Liver (tissue), 9 donors: ENCODE results near the gene TLCD4. TPM values are rescaled to one million over a fixed set of nuclear protein-coding genes. Genes with fewer than 3 reads are reported as not detected.

Source experiments
- DNase-seq: peaks from one replicate; pipeline ENCODE4 v3.0.0-alpha.2; 2017; ENCODE audit warnings: low spot score
- H3K27ac ChIP-seq, 2 donors: one replicate each; pipeline ENCODE4 v1.7.0; 2013; ENCODE audit warnings: inconsistent platforms in 2 of 2, low read length in 2 of 2, control low read depth in 1 of 2, low read depth in 1 of 2, mild to moderate bottlenecking in 1 of 2
- H3K27me3 ChIP-seq, 4 donors: one replicate each; pipeline versions ENCODE4 v1.6.1 to v1.7.0; 2013; ENCODE audit warnings: low read length in 3 of 4, inconsistent platforms in 1 of 4, mild to moderate bottlenecking in 1 of 4, moderate library complexity in 1 of 4; ENCODE audit not compliant: control insufficient read depth in 4 of 4, insufficient read depth in 4 of 4
- H3K36me3 ChIP-seq, 4 donors: one replicate each; pipeline versions ENCODE4 v1.6.1 to v1.7.0; 2013; ENCODE audit warnings: low read length in 3 of 4, mild to moderate bottlenecking in 3 of 4, low read depth in 1 of 4, moderate library complexity in 1 of 4; ENCODE audit not compliant: control insufficient read depth in 4 of 4, insufficient read depth in 3 of 4
- H3K4me1 ChIP-seq, 4 donors: one replicate each; pipeline versions ENCODE4 v1.6.1 to v1.7.0; 2013; ENCODE audit warnings: low read length in 3 of 4, mild to moderate bottlenecking in 3 of 4, moderate library complexity in 1 of 4; ENCODE audit not compliant: control insufficient read depth in 4 of 4, insufficient read depth in 4 of 4
- H3K4me3 ChIP-seq, 3 donors: one replicate each; pipeline versions ENCODE4 v1.6.1 to v1.7.0; 2013; ENCODE audit warnings: low read length in 3 of 3, control low read depth in 1 of 3, low read depth in 1 of 3, mild to moderate bottlenecking in 1 of 3
- H3K9ac ChIP-seq, 2 donors: one replicate each; pipeline ENCODE4 v1.7.0; 2013; ENCODE audit warnings: low read length in 2 of 2, mild to moderate bottlenecking in 2 of 2, moderate library complexity in 2 of 2, control low read depth in 1 of 2, low read depth in 1 of 2
- H3K9me3 ChIP-seq, 4 donors: one replicate each; pipeline versions ENCODE4 v1.6.1 to v1.7.0; 2013; ENCODE audit warnings: low read length in 3 of 4; ENCODE audit not compliant: control insufficient read depth in 4 of 4
- ATF3 ChIP-seq: IDR thresholded peaks from 2 replicates; pipeline ENCODE4 v1.6.1; 2016; ENCODE audit warnings: antibody characterized with exemption
- EGR1 ChIP-seq, 2 donors: IDR thresholded peaks; 2 replicates each; pipeline ENCODE4 v1.6.1; 2016 to 2018; ENCODE audit warnings: antibody characterized with exemption in 2 of 2, low read depth in 2 of 2
- FOXA1 ChIP-seq: IDR thresholded peaks from 2 replicates; pipeline ENCODE4 v1.6.1; 2016; ENCODE audit warnings: antibody characterized with exemption
- HNF4G ChIP-seq: IDR thresholded peaks from 2 replicates; pipeline ENCODE4 v1.6.1; 2016; ENCODE audit warnings: antibody characterized with exemption
- MAX ChIP-seq: IDR thresholded peaks from 2 replicates; pipeline ENCODE4 v1.6.1; 2016; ENCODE audit warnings: antibody characterized with exemption
- RAD21 ChIP-seq, 2 donors: IDR thresholded peaks; 2 replicates each; pipeline ENCODE4 v1.6.1; 2016; ENCODE audit warnings: antibody characterized with exemption in 2 of 2, mild to moderate bottlenecking in 2 of 2
- REST ChIP-seq: IDR thresholded peaks from 2 replicates; pipeline ENCODE4 v1.6.1; 2016; ENCODE audit warnings: antibody characterized with exemption, mild to moderate bottlenecking
- RXRA ChIP-seq, 2 donors: IDR thresholded peaks; 2 replicates each; pipeline ENCODE4 v1.6.1; 2017 to 2018; ENCODE audit warnings: antibody characterized with exemption in 2 of 2, mild to moderate bottlenecking in 1 of 2
- SP1 ChIP-seq: IDR thresholded peaks from 2 replicates; pipeline ENCODE4 v1.6.1; 2018; ENCODE audit warnings: antibody characterized with exemption, mild to moderate bottlenecking
- TAF1 ChIP-seq: conservative IDR thresholded peaks from 2 replicates; pipeline ENCODE4 v1.6.1; 2016; ENCODE audit warnings: antibody characterized with exemption, mild to moderate bottlenecking
- YY1 ChIP-seq: IDR thresholded peaks from 2 replicates; pipeline ENCODE4 v1.6.1; 2016; ENCODE audit warnings: antibody characterized with exemption, mild to moderate bottlenecking
- ZBTB33 ChIP-seq: IDR thresholded peaks from 2 replicates; pipeline ENCODE4 v1.6.1; 2016; ENCODE audit warnings: antibody characterized with exemption
- WGBS: extraction: QIAGEN DNeasy Blood & Tissue Kit; methylation state at CpG from one replicate; pipeline ENCODE4 v1.1.7; 2013; 5-methylcytosine and 5-hydroxymethylcytosine counted together
- polyA plus RNA-seq, 2 donors: library from polyadenylated mRNA; stranded (reverse) in 1 of 2; unstranded in 1 of 2; fragments of 200-250 nt in 1 of 2; fragments of >200 nt in 1 of 2; fragmentation: Nextera tagmentation in 1 of 2; extraction: Ambion mirVana in 1 of 2; gene quantifications; one replicate each; pipeline versions ENCODE4 v1.2.1 to v1.2.3, GENCODE V29; 2013 to 2015
- total RNA-seq, 2 donors: library from RNA; depleted of rRNA; stranded (reverse); fragments of >200 nt; gene quantifications; one replicate each; pipeline ENCODE4 v1.2.3, GENCODE V29; 2014
- TF ChIP-seq, protein P1 (sequence below): fragments of 150-350 bp; IDR thresholded peaks from 2 replicates; pipeline ENCODE4 v1.5.1; 2017; ENCODE audit warnings: improper control_type of control experiment, low read depth, low read length; ENCODE audit not compliant: missing input control
- donor health status: healthy.
- donor health status: healthy.
- donor health status: healthy.
- donor health status: healthy.
- donor health status: healthy.

TLCD4 gene
- total and polyA plus RNA-seq, 4 donors, result 24.9 to 131 (median 85.6) TPM

GRCh38 chr1:95073446-95073845 lies 43.7 kb upstream of the TLCD4 start:
- H3K9ac ChIP-seq, result peak overlapping the region; percentile 92 to 98
- H3K4me1 ChIP-seq, result peaks cover 5 to 28% (median 24%) of the 10 kb centered on the region in 4 donors
- WGBS, result 6% methylated on average over 3 of the region's 3 CpGs
- DNase-seq, result no peak
- peak overlapping the region; percentile 89 to 99 for H3K27ac ChIP-seq
- H3K4me3 ChIP-seq, result peak overlapping the region in 2 of 3 donors; percentile 58 to 81
- TF ChIP-seq REST (no peak), RAD21 (IDR thresholded peaks at IDR 0.05) (no peak), RXRA (IDR thresholded peaks at IDR 0.05) (no peak), ATF3 (no peak), SP1 (no peak), HNF4G (no peak), ZBTB33 (no peak), TAF1 (no peak), EGR1 (IDR thresholded peaks at IDR 0.05; ENCODE audit: low read depth in 2 of 2) (no peak), MAX (no peak), YY1 (no peak)
- TF ChIP-seq, protein P1, sequence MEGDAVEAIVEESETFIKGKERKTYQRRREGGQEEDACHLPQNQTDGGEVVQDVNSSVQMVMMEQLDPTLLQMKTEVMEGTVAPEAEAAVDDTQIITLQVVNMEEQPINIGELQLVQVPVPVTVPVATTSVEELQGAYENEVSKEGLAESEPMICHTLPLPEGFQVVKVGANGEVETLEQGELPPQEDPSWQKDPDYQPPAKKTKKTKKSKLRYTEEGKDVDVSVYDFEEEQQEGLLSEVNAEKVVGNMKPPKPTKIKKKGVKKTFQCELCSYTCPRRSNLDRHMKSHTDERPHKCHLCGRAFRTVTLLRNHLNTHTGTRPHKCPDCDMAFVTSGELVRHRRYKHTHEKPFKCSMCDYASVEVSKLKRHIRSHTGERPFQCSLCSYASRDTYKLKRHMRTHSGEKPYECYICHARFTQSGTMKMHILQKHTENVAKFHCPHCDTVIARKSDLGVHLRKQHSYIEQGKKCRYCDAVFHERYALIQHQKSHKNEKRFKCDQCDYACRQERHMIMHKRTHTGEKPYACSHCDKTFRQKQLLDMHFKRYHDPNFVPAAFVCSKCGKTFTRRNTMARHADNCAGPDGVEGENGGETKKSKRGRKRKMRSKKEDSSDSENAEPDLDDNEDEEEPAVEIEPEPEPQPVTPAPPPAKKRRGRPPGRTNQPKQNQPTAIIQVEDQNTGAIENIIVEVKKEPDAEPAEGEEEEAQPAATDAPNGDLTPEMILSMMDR, result no peak
- no peaks in the 10 kb centered on the region for H3K36me3 ChIP-seq
- no peaks in the 10 kb centered on the region for H3K27me3 ChIP-seq
- H3K9me3 ChIP-seq, result no peaks in the 10 kb centered on the region

- Histone ChIP-seq H3K9ac (no peak overlapping the region), H3K27me3 (no peaks in the 10 kb centered on the region), H3K9me3 (no peaks in the 10 kb centered on the region), H3K4me3 (no peak overlapping the region), H3K36me3 (no peaks in the 10 kb centered on the region), H3K27ac (no peak overlapping the region), H3K4me1 (peaks cover 3 to 10% (median 6%) of the 10 kb centered on the region in 4 donors)
- no peak for DNase-seq
- no peak for TF ChIP-seq YY1
- no peak for TF ChIP-seq FOXA1
- no peak for TF ChIP-seq MAX
Observed at GRCh38 chr1:95076034-95076433, 41.1 kb upstream of the TLCD4 start.
